GM23338 (cell line): Measurements from ENCODE around the gene RPL37. TPM values are rescaled to one million over a fixed set of nuclear protein-coding genes. Genes with fewer than 3 reads are reported as not detected.
A peak's percentile ranks its signal among the peaks of the same experiment; 100 is the strongest.

Experiments
- ATAC-seq: fragments of 200-7000 bp; cut with Tn5 transposase; 3 replicates; pipeline ENCODE4 v1.9.1; 2020
- DNase-seq: peaks from one replicate; pipeline ENCODE4 v3.0.0-alpha.2; 2015; ENCODE audit warnings: low spot score
- H2AFZ ChIP-seq: fragments of 200-600 bp; sonication (generic); 2 replicates; pipeline ENCODE4 v1.8.0; 2016; ENCODE audit warnings: antibody characterized with exemption, mild to moderate bottlenecking, moderate library complexity
- H3F3A ChIP-seq: fragments of 200-600 bp; sonication (generic); replicated peaks from 2 replicates; pipeline ENCODE4 v1.8.0; 2017; ENCODE audit warnings: antibody characterized with exemption, mixed run types, low read depth
- H3K27ac ChIP-seq: fragments of 200-600 bp; sonication (generic); 2 replicates; pipeline ENCODE4 v1.6.1; 2016; ENCODE audit warnings: low read depth
- H3K27me3 ChIP-seq: fragments of 200-600 bp; sonication (generic); 2 replicates; pipeline ENCODE4 v1.8.0; 2016; ENCODE audit warnings: mild to moderate bottlenecking, mixed run types, moderate library complexity; ENCODE audit not compliant: insufficient read depth
- H3K36me3 ChIP-seq: fragments of 200-600 bp; sonication (generic); 2 replicates; pipeline ENCODE4 v1.8.0; 2016; ENCODE audit warnings: mild to moderate bottlenecking; ENCODE audit not compliant: insufficient read depth
- H3K4me1 ChIP-seq: fragments of 200-600 bp; sonication (generic); 2 replicates; pipeline ENCODE4 v1.8.0; 2016; ENCODE audit warnings: mild to moderate bottlenecking, moderate library complexity; ENCODE audit not compliant: insufficient read depth
- H3K4me2 ChIP-seq: fragments of 200-600 bp; sonication (generic); 2 replicates; pipeline ENCODE4 v1.7.1; 2017; ENCODE audit warnings: mixed run types
- H3K4me3 ChIP-seq: fragments of 200-600 bp; sonication (generic); 2 replicates; pipeline ENCODE4 v1.6.1; 2016; ENCODE audit warnings: mixed run types
- H3K79me2 ChIP-seq: fragments of 200-600 bp; sonication (generic); replicated peaks from 2 replicates; pipeline ENCODE4 v1.8.0; 2017; ENCODE audit warnings: mild to moderate bottlenecking; ENCODE audit not compliant: insufficient read depth
- H3K9me2 ChIP-seq: fragments of 200-600 bp; sonication (generic); 2 replicates; pipeline ENCODE4 v1.8.0; 2017; ENCODE audit not compliant: insufficient read depth
- H4K20me1 ChIP-seq: fragments of 200-600 bp; sonication (generic); replicated peaks from 2 replicates; pipeline ENCODE4 v1.8.0; 2017; ENCODE audit warnings: mild to moderate bottlenecking; ENCODE audit not compliant: insufficient read depth
- H3K27ac Mint-ChIP-seq: 2 replicates; pipeline ENCODE4 v1.8.0; 2020; ENCODE audit warnings: inconsistent platforms, mild to moderate bottlenecking, moderate library complexity, mixed read lengths
- H3K27me3 Mint-ChIP-seq: 3 replicates; pipeline ENCODE4 v1.8.0; 2022; ENCODE audit warnings: low read depth, mild to moderate bottlenecking, moderate library complexity, mixed read lengths, inconsistent platforms; ENCODE audit not compliant: insufficient read depth, poor library complexity
- H3K36me3 Mint-ChIP-seq: 3 replicates; pipeline ENCODE4 v1.8.0; 2021; ENCODE audit warnings: low read depth, mild to moderate bottlenecking, inconsistent platforms, moderate library complexity, mixed read lengths
- H3K4me1 Mint-ChIP-seq: 3 replicates; pipeline ENCODE4 v1.8.0; 2020; ENCODE audit warnings: mild to moderate bottlenecking, inconsistent platforms, mixed read lengths
- H3K4me3 Mint-ChIP-seq: 3 replicates; pipeline ENCODE4 v1.8.0; 2021; ENCODE audit warnings: moderate library complexity, mild to moderate bottlenecking, inconsistent platforms, mixed read lengths
- H3K9me3 Mint-ChIP-seq: 3 replicates; pipeline ENCODE4 v1.8.0; 2020; ENCODE audit warnings: moderate library complexity, mild to moderate bottlenecking, inconsistent platforms, mixed read lengths
- EZH2 ChIP-seq: fragments of 200-600 bp; sonication (generic); IDR thresholded peaks from one replicate; pipeline ENCODE4 v1.8.0; 2017; ENCODE audit warnings: antibody characterized with exemption, mild to moderate bottlenecking, low read depth; ENCODE audit not compliant: unreplicated experiment
- EZH2phosphoT487 ChIP-seq: fragments of 200-600 bp; sonication (generic); IDR thresholded peaks from one replicate; pipeline ENCODE4 v1.8.1; 2018; ENCODE audit warnings: antibody characterized with exemption; ENCODE audit not compliant: unreplicated experiment
- JUNB ChIP-seq: IDR thresholded peaks from one replicate; pipeline ENCODE4 v1.6.1; 2016; ENCODE audit warnings: antibody characterized with exemption; ENCODE audit not compliant: unreplicated experiment
- NANOG ChIP-seq: IDR thresholded peaks from 2 replicates; pipeline ENCODE4 v1.6.1; 2016; ENCODE audit warnings: antibody characterized with exemption, borderline replicate concordance
- POLR2AphosphoS5 ChIP-seq: IDR thresholded peaks from 2 replicates; pipeline ENCODE4 v1.6.1; 2016; ENCODE audit warnings: antibody characterized with exemption, low read depth
- STAT1 ChIP-seq: IDR thresholded peaks from one replicate; pipeline ENCODE4 v1.6.1; 2016; ENCODE audit warnings: antibody characterized with exemption; ENCODE audit not compliant: unreplicated experiment
- ZNF114 ChIP-seq: fragments of 250-450 bp; sonication (Bioruptor Pico); IDR thresholded peaks from 2 replicates; pipeline ENCODE4 v1.5.0; 2020; ENCODE audit warnings: mild to moderate bottlenecking, moderate library complexity
- polyA plus RNA-seq: library from polyadenylated mRNA; unstranded; fragments of >200 nt; fragmentation: Nextera tagmentation; extraction: Ambion mirVana; gene quantifications from 2 replicates; pipeline ENCODE4 v1.2.1, GENCODE V29; 2016
- total RNA-seq: library from RNA; depleted of rRNA; stranded (reverse); fragments of >200 nt; shearing (Covaris generic); gene quantifications from 2 replicates; pipeline ENCODE4 v1.2.3, GENCODE V29; 2014
- TF ChIP-seq, protein P1 (sequence below): IDR thresholded peaks from 2 replicates; pipeline ENCODE4 v1.6.1; 2016; ENCODE audit warnings: antibody characterized with exemption
- TF ChIP-seq, protein P2 (sequence below), 2 experiments: fragments of 200-600 bp in 1 of 2; sonication (generic) in 1 of 2; conservative IDR thresholded peaks; 2 replicates each; pipeline versions ENCODE4 v1.5.1 to v1.6.1; 2016 to 2017; ENCODE audit warnings: antibody characterized with exemption in 2 of 2, low read depth in 2 of 2, mild to moderate bottlenecking in 2 of 2, moderate library complexity in 1 of 2
- TF ChIP-seq, protein P3 (sequence below): fragments of 250-450 bp; sonication (Bioruptor Pico); IDR thresholded peaks from 2 replicates; pipeline ENCODE4 v1.5.0; 2020; ENCODE audit warnings: mild to moderate bottlenecking, moderate library complexity

Gene RPL37
- total and polyA plus RNA-seq, 2 experiments from 2014 or later: 104 to 3,283 TPM

DNA sequence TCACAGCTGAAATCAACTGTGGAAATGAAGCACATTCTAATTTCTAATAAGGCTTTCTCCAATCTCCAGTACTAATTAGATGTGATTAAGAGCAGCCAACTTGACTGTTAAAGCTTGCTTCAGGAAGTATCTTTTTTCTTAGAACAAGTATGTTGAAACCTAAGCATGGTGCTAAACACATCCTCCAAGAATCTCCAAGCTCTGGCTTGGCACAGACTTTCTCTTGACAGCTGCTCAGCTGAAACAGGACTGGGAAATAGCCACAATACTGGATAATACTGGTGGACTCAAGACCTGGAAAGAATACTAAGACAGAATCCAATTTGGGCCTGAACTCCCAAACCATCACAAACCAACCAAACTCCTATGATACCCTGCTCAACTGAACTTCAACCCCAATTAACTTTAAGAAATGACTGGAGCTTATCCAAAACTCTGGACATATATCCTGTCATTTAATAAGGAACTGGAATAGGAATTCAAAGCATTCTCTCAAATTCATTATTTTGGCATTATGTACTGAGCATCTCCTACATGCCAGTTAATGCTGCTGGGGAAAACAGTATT is 53.1 kb downstream of the RPL37 start:
- Mint-ChIP-seq H3K4me1 (no peaks in the 10 kb centered on the region; the same call in 1 of the 3 replicates), H3K36me3 (peaks cover 9% of the 10 kb centered on the region; the same call in 1 of the 3 replicates), H3K27ac (no peak overlapping the region), H3K4me3 (no peak overlapping the region), H3K27me3 (no peaks in the 10 kb centered on the region), H3K9me3 (no peaks in the 10 kb centered on the region)
- Histone ChIP-seq H3K4me3 (no peak overlapping the region), H3K79me2 (peaks cover 90% of the 10 kb centered on the region), H3F3A (no peaks in the 10 kb centered on the region), H3K36me3 (no peaks in the 10 kb centered on the region), H3K9me2 (no peaks in the 10 kb centered on the region), H2AFZ (no peak overlapping the region), H4K20me1 (peaks cover 33% of the 10 kb centered on the region), H3K4me2 (no peak overlapping the region), H3K27me3 (no peaks in the 10 kb centered on the region), H3K4me1 (no peaks in the 10 kb centered on the region), H3K27ac (no peak overlapping the region)
- TF ChIP-seq, protein P1, sequence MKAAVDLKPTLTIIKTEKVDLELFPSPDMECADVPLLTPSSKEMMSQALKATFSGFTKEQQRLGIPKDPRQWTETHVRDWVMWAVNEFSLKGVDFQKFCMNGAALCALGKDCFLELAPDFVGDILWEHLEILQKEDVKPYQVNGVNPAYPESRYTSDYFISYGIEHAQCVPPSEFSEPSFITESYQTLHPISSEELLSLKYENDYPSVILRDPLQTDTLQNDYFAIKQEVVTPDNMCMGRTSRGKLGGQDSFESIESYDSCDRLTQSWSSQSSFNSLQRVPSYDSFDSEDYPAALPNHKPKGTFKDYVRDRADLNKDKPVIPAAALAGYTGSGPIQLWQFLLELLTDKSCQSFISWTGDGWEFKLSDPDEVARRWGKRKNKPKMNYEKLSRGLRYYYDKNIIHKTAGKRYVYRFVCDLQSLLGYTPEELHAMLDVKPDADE: no peak
- TF ChIP-seq, protein P2, sequence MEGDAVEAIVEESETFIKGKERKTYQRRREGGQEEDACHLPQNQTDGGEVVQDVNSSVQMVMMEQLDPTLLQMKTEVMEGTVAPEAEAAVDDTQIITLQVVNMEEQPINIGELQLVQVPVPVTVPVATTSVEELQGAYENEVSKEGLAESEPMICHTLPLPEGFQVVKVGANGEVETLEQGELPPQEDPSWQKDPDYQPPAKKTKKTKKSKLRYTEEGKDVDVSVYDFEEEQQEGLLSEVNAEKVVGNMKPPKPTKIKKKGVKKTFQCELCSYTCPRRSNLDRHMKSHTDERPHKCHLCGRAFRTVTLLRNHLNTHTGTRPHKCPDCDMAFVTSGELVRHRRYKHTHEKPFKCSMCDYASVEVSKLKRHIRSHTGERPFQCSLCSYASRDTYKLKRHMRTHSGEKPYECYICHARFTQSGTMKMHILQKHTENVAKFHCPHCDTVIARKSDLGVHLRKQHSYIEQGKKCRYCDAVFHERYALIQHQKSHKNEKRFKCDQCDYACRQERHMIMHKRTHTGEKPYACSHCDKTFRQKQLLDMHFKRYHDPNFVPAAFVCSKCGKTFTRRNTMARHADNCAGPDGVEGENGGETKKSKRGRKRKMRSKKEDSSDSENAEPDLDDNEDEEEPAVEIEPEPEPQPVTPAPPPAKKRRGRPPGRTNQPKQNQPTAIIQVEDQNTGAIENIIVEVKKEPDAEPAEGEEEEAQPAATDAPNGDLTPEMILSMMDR (conservative IDR thresholded peaks at IDR 0.05; ENCODE audit: low read depth in 2 of 2): no peak
- no peak for TF ChIP-seq EZH2
- no peak for ATAC-seq
- no peak for DNase-seq

DNA sequence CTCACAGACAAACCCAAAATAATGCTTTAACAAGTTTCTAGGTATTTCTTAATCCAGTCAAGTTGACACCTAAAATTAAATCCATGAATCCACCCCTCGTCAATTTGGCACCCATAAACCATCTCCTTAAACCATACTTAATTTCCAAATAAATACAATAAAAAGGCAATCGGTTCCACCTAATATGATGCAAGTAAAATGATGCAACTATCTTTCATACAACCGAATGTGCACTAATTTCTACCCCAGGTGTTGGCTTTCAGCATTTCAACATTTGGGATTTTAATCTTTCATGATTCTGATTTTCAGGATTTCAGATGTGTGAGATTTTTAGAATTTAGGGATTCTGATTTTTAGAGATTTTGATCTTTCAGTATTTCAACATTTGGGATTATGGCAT is 54.2 kb downstream of the RPL37 start:
- Mint-ChIP-seq H3K4me3 (no peak overlapping the region), H3K27me3 (no peaks in the 10 kb centered on the region), H3K36me3 (peaks cover 15% of the 10 kb centered on the region), H3K9me3 (no peaks in the 10 kb centered on the region), H3K27ac (peak overlapping the region; percentile 72; the same call in 1 of the 2 replicates), H3K4me1 (no peaks in the 10 kb centered on the region; the same call in 1 of the 3 replicates)
- Histone ChIP-seq H3F3A (no peaks in the 10 kb centered on the region), H3K27me3 (no peaks in the 10 kb centered on the region), H3K9me2 (no peaks in the 10 kb centered on the region), H3K79me2 (peaks cover 80% of the 10 kb centered on the region), H3K36me3 (peaks cover 5% of the 10 kb centered on the region; the same call in 1 of the 2 replicates), H3K4me2 (no peak overlapping the region), H2AFZ (no peak overlapping the region), H3K4me3 (no peak overlapping the region), H3K27ac (0 out of 2 replicates have a peak overlapping the region, but pooled peaks have one; percentile 1), H4K20me1 (peaks cover 22% of the 10 kb centered on the region; the same call in 1 of the 2 replicates), H3K4me1 (no peaks in the 10 kb centered on the region)
- ATAC-seq (no peak), DNase-seq (no peak)
- TF ChIP-seq STAT1: no peak
- TF ChIP-seq POLR2AphosphoS5: no peak
- TF ChIP-seq, protein P1: no peak
- no peak for TF ChIP-seq NANOG
- no peak for TF ChIP-seq JUNB
- no peak for TF ChIP-seq EZH2phosphoT487
- TF ChIP-seq, protein P3, sequence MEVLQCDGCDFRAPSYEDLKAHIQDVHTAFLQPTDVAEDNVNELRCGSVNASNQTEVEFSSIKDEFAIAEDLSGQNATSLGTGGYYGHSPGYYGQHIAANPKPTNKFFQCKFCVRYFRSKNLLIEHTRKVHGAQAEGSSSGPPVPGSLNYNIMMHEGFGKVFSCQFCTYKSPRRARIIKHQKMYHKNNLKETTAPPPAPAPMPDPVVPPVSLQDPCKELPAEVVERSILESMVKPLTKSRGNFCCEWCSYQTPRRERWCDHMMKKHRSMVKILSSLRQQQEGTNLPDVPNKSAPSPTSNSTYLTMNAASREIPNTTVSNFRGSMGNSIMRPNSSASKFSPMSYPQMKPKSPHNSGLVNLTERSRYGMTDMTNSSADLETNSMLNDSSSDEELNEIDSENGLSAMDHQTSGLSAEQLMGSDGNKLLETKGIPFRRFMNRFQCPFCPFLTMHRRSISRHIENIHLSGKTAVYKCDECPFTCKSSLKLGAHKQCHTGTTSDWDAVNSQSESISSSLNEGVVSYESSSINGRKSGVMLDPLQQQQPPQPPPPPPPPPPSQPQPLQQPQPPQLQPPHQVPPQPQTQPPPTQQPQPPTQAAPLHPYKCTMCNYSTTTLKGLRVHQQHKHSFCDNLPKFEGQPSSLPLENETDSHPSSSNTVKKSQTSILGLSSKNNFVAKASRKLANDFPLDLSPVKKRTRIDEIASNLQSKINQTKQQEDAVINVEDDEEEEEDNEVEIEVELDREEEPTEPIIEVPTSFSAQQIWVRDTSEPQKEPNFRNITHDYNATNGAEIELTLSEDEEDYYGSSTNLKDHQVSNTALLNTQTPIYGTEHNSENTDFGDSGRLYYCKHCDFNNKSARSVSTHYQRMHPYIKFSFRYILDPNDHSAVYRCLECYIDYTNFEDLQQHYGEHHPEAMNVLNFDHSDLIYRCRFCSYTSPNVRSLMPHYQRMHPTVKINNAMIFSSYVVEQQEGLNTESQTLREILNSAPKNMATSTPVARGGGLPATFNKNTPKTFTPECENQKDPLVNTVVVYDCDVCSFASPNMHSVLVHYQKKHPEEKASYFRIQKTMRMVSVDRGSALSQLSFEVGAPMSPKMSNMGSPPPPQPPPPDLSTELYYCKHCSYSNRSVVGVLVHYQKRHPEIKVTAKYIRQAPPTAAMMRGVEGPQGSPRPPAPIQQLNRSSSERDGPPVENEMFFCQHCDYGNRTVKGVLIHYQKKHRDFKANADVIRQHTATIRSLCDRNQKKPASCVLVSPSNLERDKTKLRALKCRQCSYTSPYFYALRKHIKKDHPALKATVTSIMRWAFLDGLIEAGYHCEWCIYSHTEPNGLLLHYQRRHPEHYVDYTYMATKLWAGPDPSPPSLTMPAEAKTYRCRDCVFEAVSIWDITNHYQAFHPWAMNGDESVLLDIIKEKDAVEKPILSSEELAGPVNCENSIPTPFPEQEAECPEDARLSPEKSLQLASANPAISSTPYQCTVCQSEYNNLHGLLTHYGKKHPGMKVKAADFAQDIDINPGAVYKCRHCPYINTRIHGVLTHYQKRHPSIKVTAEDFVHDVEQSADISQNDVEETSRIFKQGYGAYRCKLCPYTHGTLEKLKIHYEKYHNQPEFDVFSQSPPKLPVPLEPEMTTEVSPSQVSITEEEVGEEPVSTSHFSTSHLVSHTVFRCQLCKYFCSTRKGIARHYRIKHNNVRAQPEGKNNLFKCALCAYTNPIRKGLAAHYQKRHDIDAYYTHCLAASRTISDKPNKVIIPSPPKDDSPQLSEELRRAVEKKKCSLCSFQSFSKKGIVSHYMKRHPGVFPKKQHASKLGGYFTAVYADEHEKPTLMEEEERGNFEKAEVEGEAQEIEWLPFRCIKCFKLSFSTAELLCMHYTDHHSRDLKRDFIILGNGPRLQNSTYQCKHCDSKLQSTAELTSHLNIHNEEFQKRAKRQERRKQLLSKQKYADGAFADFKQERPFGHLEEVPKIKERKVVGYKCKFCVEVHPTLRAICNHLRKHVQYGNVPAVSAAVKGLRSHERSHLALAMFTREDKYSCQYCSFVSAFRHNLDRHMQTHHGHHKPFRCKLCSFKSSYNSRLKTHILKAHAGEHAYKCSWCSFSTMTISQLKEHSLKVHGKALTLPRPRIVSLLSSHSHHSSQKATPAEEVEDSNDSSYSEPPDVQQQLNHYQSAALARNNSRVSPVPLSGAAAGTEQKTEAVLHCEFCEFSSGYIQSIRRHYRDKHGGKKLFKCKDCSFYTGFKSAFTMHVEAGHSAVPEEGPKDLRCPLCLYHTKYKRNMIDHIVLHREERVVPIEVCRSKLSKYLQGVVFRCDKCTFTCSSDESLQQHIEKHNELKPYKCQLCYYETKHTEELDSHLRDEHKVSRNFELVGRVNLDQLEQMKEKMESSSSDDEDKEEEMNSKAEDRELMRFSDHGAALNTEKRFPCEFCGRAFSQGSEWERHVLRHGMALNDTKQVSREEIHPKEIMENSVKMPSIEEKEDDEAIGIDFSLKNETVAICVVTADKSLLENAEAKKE (CRISPR knock-in tag): no peak
- TF ChIP-seq ZNF114 (CRISPR knock-in tag): no peak
